SK-N-SH treated with all-trans-retinoic acid at 6 μM for 48 hours (cell line): ENCODE data around the gene INHBB.

Source experiments
- ATAC-seq: fragments of 200-7000 bp; cut with Tn5 transposase; 3 replicates; pipeline ENCODE4 v1.9.1; 2020; ENCODE audit warnings: mild to moderate bottlenecking, moderate library complexity
- ARNTL ChIP-seq: fragments of 450-650 bp; formaldehyde crosslinking; IDR thresholded peaks from 2 replicates; pipeline ENCODE4 v1.5.0; 2020; ENCODE audit warnings: low read depth, mild to moderate bottlenecking, moderate library complexity, borderline replicate concordance
- CSDC2 ChIP-seq: fragments of 250-450 bp; sonication (Bioruptor Pico); IDR thresholded peaks from 2 replicates; pipeline ENCODE4 v1.5.0; 2020; ENCODE audit warnings: mild to moderate bottlenecking, moderate library complexity
- ESRRG ChIP-seq: fragments of 250-450 bp; sonication (Bioruptor Pico); IDR thresholded peaks from 2 replicates; pipeline ENCODE4 v1.6.1; 2021; ENCODE audit warnings: mild to moderate bottlenecking
- GLIS3 ChIP-seq: fragments of 250-450 bp; sonication (Bioruptor Pico); IDR thresholded peaks from 2 replicates; pipeline ENCODE4 v1.5.0; 2020; ENCODE audit warnings: mild to moderate bottlenecking, moderate library complexity
- ISL1 ChIP-seq: fragments of 250-450 bp; sonication (Bioruptor Pico); IDR thresholded peaks from 2 replicates; pipeline ENCODE4 v2.1.2; 2022; ENCODE audit warnings: mild to moderate bottlenecking, moderate library complexity
- OSR1 ChIP-seq: fragments of 250-450 bp; sonication (Bioruptor Pico); IDR thresholded peaks from 2 replicates; pipeline ENCODE4 v1.8.0; 2022; ENCODE audit warnings: moderate library complexity, mild to moderate bottlenecking, inconsistent platforms
- PPARA ChIP-seq: fragments of 250-450 bp; sonication (Bioruptor Pico); IDR thresholded peaks from 2 replicates; pipeline ENCODE4 v1.5.0; 2020; ENCODE audit warnings: mild to moderate bottlenecking, borderline replicate concordance
- RARB ChIP-seq: fragments of 250-450 bp; sonication (Bioruptor Pico); IDR thresholded peaks from 2 replicates; pipeline ENCODE4 v1.8.0; 2021; ENCODE audit warnings: mild to moderate bottlenecking, moderate library complexity
- SNAI2 ChIP-seq: fragments of 250-450 bp; sonication (Bioruptor Pico); IDR thresholded peaks from 2 replicates; pipeline ENCODE4 v1.5.0; 2020; ENCODE audit warnings: mild to moderate bottlenecking, moderate library complexity
- TCF4 ChIP-seq: fragments of 250-450 bp; sonication (Bioruptor Pico); IDR thresholded peaks from 2 replicates; pipeline ENCODE4 v1.8.0; 2021; ENCODE audit warnings: mild to moderate bottlenecking, moderate library complexity, borderline replicate concordance
- TOX ChIP-seq: fragments of 250-450 bp; sonication (Bioruptor Pico); IDR thresholded peaks from 2 replicates; pipeline ENCODE4 v1.8.0; 2021; ENCODE audit warnings: mild to moderate bottlenecking, moderate library complexity, borderline replicate concordance
- ZC3H10 ChIP-seq: fragments of 250-450 bp; sonication (Bioruptor Pico); IDR thresholded peaks from 2 replicates; pipeline ENCODE4 v1.5.1; 2021; ENCODE audit warnings: mild to moderate bottlenecking, moderate library complexity
- ZFP3 ChIP-seq: fragments of 250-450 bp; sonication (Bioruptor Pico); IDR thresholded peaks from 2 replicates; pipeline ENCODE4 v1.5.0; 2020; ENCODE audit warnings: mild to moderate bottlenecking, moderate library complexity
- ZFP30 ChIP-seq: fragments of 450-650 bp; formaldehyde crosslinking; IDR thresholded peaks from 2 replicates; pipeline ENCODE4 v1.5.0; 2022; ENCODE audit warnings: mild to moderate bottlenecking, moderate library complexity
- ZNF565 ChIP-seq: fragments of 450-650 bp; formaldehyde crosslinking; conservative IDR thresholded peaks from 2 replicates; pipeline ENCODE4 v1.5.0; 2020; ENCODE audit warnings: low read depth, mild to moderate bottlenecking, moderate library complexity
- ZNF8 ChIP-seq: fragments of 450-650 bp; formaldehyde crosslinking; IDR thresholded peaks from 2 replicates; pipeline ENCODE4 v1.5.0; 2020; ENCODE audit warnings: mild to moderate bottlenecking, moderate library complexity
- TF ChIP-seq, protein P1 (sequence below): fragments of 250-450 bp; sonication (Bioruptor Pico); IDR thresholded peaks from 2 replicates; pipeline ENCODE4 v1.8.0; 2021; ENCODE audit warnings: low read depth, mild to moderate bottlenecking, moderate library complexity, borderline replicate concordance
- TF ChIP-seq, protein P2 (sequence below): fragments of 250-450 bp; sonication (Bioruptor Pico); IDR thresholded peaks from 2 replicates; pipeline ENCODE4 v1.8.0; 2020; ENCODE audit warnings: mild to moderate bottlenecking, moderate library complexity, borderline replicate concordance
- TF ChIP-seq, protein P3 (sequence below): fragments of 250-450 bp; sonication (Bioruptor Pico); IDR thresholded peaks from 2 replicates; pipeline ENCODE4 v1.5.1; 2020; ENCODE audit warnings: low read depth, mild to moderate bottlenecking, moderate library complexity
- TF ChIP-seq, protein P4 (sequence below): fragments of 250-450 bp; sonication (Bioruptor Pico); IDR thresholded peaks from 2 replicates; pipeline ENCODE4 v1.5.1; 2021; ENCODE audit warnings: mild to moderate bottlenecking, moderate library complexity
- TF ChIP-seq, protein P5 (sequence below): fragments of 250-450 bp; sonication (Bioruptor Pico); IDR thresholded peaks from 2 replicates; pipeline ENCODE4 v1.5.0; 2020; ENCODE audit warnings: mild to moderate bottlenecking, moderate library complexity

Gene INHBB

DNA sequence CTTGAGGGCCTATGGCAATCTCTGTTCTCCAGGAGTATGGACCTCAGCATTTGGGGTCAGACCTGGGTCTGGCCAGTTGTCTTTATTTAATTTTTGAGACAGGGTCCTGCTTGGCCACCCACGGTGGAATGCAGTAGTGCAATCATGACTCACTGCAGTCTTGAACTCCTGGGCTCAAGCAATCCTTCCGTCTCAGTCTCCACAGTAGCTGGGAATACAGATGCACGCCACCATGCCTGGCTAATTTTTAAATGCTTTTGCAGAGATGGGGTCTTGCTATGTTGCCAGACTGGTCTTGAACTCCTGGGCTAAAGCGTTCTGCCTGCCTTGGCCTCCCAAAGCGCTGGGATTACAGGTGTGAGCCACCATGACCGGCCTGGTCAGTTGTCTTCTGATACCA lies 46.4 kb upstream of the INHBB start:
- TF ChIP-seq, protein P1, sequence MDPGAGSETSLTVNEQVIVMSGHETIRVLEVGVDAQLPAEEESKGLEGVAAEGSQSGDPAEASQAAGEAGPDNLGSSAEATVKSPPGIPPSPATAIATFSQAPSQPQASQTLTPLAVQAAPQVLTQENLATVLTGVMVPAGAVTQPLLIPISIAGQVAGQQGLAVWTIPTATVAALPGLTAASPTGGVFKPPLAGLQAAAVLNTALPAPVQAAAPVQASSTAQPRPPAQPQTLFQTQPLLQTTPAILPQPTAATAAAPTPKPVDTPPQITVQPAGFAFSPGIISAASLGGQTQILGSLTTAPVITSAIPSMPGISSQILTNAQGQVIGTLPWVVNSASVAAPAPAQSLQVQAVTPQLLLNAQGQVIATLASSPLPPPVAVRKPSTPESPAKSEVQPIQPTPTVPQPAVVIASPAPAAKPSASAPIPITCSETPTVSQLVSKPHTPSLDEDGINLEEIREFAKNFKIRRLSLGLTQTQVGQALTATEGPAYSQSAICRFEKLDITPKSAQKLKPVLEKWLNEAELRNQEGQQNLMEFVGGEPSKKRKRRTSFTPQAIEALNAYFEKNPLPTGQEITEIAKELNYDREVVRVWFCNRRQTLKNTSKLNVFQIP (CRISPR knock-in tag): no peak
- TF ChIP-seq, protein P2, sequence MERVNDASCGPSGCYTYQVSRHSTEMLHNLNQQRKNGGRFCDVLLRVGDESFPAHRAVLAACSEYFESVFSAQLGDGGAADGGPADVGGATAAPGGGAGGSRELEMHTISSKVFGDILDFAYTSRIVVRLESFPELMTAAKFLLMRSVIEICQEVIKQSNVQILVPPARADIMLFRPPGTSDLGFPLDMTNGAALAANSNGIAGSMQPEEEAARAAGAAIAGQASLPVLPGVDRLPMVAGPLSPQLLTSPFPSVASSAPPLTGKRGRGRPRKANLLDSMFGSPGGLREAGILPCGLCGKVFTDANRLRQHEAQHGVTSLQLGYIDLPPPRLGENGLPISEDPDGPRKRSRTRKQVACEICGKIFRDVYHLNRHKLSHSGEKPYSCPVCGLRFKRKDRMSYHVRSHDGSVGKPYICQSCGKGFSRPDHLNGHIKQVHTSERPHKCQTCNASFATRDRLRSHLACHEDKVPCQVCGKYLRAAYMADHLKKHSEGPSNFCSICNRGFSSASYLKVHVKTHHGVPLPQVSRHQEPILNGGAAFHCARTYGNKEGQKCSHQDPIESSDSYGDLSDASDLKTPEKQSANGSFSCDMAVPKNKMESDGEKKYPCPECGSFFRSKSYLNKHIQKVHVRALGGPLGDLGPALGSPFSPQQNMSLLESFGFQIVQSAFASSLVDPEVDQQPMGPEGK (CRISPR knock-in tag): no peak
- no peak for TF ChIP-seq ZNF565 (CRISPR knock-in tag)
- no peak for ATAC-seq

DNA sequence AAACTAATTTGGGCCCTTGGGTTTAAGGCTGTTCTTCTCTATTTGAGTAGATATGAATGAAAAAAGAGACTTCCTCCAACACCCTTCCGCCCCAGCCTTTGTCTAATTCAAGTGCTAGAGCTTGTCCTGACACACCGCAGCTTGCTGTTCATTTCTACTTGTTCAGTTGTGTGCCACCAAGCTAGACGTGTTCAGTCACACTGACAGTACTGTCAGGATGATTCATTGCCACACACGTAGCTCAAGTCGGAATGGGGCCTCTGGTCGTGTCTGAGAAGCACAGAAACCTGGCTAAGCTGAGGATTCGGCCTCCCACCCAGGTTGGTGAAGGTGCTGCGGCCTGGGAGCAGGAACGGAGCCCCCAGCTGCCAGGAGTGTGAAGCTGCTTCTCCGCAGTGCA lies 45.6 kb upstream of the INHBB start:
- no peak for ATAC-seq
- no peak for TF ChIP-seq ARNTL (CRISPR knock-in tag)
- TF ChIP-seq, protein P3, sequence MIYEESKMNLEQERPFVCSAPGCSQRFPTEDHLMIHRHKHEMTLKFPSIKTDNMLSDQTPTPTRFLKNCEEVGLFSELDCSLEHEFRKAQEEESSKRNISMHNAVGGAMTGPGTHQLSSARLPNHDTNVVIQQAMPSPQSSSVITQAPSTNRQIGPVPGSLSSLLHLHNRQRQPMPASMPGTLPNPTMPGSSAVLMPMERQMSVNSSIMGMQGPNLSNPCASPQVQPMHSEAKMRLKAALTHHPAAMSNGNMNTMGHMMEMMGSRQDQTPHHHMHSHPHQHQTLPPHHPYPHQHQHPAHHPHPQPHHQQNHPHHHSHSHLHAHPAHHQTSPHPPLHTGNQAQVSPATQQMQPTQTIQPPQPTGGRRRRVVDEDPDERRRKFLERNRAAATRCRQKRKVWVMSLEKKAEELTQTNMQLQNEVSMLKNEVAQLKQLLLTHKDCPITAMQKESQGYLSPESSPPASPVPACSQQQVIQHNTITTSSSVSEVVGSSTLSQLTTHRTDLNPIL (CRISPR knock-in tag): no peak
- no peak for TF ChIP-seq GLIS3
- TF ChIP-seq, protein P2 (CRISPR knock-in tag): no peak
- TF ChIP-seq ZFP30 (CRISPR knock-in tag): no peak
- TF ChIP-seq SNAI2 (CRISPR knock-in tag): no peak
- no peak for TF ChIP-seq ZNF8 (CRISPR knock-in tag)
- no peak for TF ChIP-seq PPARA
- no peak for TF ChIP-seq RARB (CRISPR knock-in tag)
- TF ChIP-seq ESRRG: no peak
- TF ChIP-seq TCF4: no peak
- TF ChIP-seq ZC3H10 (CRISPR knock-in tag): no peak
- TF ChIP-seq ISL1: no peak
- TF ChIP-seq, all 23 proteins: peak for 0

DNA sequence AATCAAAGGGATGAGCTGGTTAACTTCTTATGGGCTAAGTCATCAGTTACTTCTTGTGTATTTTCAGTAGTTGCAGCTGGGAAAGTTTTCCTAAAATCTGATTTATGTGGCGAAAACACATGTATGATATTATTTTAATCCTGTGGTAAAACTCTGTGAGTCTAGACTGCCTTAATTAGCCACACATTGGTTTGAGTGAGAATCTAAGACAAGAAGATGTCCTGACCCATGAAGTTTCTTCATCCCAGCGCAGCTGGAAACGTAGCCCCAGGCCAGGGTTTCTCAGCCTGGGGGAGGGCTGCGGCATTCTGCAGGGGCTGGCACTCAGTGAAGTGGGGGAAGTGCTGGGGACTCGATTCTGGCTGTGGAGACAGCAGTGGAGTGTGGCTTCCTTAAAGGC lies 44.7 kb upstream of the INHBB start:
- ATAC-seq: no peak
- TF ChIP-seq, protein P4, sequence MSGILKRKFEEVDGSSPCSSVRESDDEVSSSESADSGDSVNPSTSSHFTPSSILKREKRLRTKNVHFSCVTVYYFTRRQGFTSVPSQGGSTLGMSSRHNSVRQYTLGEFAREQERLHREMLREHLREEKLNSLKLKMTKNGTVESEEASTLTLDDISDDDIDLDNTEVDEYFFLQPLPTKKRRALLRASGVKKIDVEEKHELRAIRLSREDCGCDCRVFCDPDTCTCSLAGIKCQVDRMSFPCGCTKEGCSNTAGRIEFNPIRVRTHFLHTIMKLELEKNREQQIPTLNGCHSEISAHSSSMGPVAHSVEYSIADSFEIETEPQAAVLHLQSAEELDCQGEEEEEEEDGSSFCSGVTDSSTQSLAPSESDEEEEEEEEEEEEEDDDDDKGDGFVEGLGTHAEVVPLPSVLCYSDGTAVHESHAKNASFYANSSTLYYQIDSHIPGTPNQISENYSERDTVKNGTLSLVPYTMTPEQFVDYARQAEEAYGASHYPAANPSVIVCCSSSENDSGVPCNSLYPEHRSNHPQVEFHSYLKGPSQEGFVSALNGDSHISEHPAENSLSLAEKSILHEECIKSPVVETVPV (CRISPR knock-in tag): no peak
- TF ChIP-seq ZFP3 (CRISPR knock-in tag) (no peak), ZC3H10 (CRISPR knock-in tag) (no peak), ZNF565 (CRISPR knock-in tag) (no peak), ARNTL (CRISPR knock-in tag) (no peak), ZNF8 (CRISPR knock-in tag) (no peak), ESRRG (no peak), OSR1 (CRISPR knock-in tag) (no peak), TCF4 (no peak), RARB (CRISPR knock-in tag) (no peak), ISL1 (no peak), GLIS3 (no peak), TOX (CRISPR knock-in tag) (no peak), ZFP30 (CRISPR knock-in tag) (no peak), CSDC2 (CRISPR knock-in tag) (no peak), PPARA (no peak)
- TF ChIP-seq, protein P1 (CRISPR knock-in tag): no peak
- TF ChIP-seq, protein P3 (CRISPR knock-in tag): no peak
- TF ChIP-seq, protein P5, sequence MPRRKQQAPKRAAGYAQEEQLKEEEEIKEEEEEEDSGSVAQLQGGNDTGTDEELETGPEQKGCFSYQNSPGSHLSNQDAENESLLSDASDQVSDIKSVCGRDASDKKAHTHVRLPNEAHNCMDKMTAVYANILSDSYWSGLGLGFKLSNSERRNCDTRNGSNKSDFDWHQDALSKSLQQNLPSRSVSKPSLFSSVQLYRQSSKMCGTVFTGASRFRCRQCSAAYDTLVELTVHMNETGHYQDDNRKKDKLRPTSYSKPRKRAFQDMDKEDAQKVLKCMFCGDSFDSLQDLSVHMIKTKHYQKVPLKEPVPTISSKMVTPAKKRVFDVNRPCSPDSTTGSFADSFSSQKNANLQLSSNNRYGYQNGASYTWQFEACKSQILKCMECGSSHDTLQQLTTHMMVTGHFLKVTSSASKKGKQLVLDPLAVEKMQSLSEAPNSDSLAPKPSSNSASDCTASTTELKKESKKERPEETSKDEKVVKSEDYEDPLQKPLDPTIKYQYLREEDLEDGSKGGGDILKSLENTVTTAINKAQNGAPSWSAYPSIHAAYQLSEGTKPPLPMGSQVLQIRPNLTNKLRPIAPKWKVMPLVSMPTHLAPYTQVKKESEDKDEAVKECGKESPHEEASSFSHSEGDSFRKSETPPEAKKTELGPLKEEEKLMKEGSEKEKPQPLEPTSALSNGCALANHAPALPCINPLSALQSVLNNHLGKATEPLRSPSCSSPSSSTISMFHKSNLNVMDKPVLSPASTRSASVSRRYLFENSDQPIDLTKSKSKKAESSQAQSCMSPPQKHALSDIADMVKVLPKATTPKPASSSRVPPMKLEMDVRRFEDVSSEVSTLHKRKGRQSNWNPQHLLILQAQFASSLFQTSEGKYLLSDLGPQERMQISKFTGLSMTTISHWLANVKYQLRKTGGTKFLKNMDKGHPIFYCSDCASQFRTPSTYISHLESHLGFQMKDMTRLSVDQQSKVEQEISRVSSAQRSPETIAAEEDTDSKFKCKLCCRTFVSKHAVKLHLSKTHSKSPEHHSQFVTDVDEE (CRISPR knock-in tag): no peak
